T-helper 9 cell (primary cell): ENCODE data around the gene EAF1.
"Not testable (repeated sequence)": the region's sequence is repeated elsewhere in the genome, so short reads cannot be mapped to it uniquely, and the experiment has no call there.

Experiments used
- DNase-seq: peaks from one replicate; pipeline ENCODE4 v3.0.0-alpha.2; 2020

The EAF1 gene

DNA sequence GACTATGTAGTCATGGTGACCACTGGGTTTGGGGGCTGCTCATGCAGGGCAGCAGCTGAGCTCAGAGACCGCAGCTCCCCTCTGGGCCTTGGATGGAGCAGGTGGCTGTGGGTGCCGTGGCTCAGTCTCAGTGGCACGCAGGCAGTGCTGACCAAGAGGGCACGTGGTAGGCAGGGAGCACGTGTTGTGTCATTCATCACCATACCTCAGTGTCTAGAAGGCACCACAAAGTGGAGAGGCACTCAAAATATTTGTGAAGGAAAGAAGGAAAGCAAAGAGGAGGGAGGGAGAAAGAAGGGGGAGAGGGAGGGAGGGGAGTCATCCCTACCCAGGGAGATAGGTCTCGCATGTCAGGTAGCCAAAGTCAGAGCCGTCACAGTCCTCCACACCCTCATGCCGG, 26.1 kb downstream of the EAF1 start:
- DNase-seq: no peak

DNA sequence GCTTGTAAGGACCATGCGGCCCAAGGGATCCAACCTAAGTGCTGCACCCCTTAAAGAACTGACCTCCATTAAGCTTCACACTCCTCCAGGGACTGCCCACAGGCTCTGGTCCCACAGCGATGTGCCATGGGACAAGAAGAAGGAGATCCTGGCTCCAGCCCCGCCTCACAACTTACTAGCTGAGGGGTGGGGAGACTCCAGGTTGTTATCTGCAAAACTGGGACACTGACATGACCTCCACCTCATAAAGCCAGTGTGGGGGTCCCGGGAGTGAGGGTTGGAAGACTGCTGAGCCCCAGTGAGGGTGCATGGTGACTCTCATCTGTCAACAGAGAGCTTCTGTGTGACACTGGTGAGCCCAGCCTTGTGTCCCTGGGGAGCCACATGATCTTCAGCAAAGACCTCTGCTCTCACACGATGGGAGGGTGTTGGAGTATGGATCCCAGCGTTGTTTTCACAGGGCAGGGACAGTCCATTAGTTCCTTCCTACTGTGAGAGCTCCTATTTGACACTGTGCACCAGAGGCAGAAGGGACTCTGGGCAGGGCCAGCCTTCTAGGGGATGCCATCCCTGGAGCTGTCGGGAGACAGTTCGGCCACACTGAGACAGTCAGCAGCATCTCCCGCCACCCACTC, 26.7 kb downstream of the EAF1 start:
- DNase-seq: no peak

DNA sequence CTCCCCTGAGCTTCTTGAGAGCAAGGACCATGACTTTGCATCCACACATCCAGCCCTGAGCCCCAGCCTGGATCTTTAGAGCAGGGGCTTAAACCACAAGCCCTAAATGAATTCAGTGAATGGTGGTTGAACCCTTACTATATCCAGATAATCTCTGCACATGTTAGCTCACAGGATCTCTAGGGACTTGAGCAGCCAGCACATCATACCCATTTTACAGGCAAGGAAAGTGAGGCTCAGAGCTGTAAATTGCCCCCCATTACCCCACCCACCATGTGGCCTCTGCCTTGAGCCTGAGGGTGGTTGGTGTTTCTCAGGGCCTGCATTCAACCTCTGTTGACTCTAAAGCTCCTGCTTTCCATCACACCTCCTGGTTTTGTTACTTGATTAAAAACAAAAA, 27.6 kb downstream of the EAF1 start:
- DNase-seq: no peak

DNA sequence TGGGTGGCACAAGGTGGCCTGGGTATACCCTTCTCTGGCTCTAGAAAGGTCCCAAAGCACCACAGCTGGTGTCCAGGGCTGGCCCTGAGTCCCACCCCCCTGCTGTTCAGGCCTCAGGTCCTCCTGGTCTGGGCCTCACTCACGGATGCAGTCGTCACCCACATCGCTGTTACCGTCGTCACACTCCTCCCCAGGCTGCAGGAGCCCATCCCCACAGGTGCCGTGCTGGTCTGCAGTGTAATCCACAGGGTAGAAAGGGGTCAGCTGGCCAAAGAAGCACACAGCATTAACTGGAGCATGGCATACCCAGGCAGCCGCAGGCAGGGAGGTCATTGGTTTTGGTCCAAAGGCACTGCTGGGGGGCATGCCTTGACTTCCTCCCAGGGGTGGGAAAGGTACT, 28.4 kb downstream of the EAF1 start:
- no peak for DNase-seq

DNA sequence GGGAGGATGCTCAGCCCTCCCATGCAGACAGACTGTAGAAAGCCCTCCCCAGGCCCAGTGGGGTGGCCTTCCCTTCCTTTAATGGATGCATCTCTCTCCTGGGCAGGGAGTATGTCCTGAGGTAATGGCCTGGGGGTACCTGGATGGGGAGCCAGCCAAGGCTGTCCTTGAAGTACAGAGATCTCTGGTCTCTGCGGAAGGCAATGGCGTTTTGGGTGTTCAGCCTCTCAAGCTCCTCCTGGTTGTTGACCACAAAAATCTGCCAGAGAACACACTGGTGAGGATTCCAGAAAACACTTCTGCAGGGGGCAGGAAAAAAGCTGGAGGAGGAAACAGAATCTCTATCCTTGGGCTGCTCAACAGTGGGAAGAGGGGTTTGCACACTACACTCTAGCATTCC, 28.9 kb downstream of the EAF1 start:
- DNase-seq: no peak

DNA sequence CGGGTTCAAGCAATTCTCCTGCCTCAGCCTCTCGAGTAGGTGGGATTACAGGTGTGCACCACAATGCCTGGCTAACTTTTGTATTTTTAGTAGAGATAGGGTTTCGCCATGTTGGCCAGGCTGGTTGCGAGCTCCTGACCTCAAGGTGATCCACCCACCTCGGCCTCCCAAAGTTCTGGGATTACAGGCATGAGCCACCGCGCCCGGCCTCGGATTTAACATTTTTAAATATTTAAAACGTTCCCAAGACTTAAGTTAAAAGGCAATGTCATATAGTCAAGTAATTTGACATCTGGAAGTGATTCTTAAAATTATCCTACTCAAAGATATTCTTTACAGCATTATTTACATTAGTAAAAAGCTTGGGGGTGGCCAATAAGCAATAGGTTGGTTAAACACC, 29.5 kb downstream of the EAF1 start:
- not testable (repeated sequence) for DNase-seq

DNA sequence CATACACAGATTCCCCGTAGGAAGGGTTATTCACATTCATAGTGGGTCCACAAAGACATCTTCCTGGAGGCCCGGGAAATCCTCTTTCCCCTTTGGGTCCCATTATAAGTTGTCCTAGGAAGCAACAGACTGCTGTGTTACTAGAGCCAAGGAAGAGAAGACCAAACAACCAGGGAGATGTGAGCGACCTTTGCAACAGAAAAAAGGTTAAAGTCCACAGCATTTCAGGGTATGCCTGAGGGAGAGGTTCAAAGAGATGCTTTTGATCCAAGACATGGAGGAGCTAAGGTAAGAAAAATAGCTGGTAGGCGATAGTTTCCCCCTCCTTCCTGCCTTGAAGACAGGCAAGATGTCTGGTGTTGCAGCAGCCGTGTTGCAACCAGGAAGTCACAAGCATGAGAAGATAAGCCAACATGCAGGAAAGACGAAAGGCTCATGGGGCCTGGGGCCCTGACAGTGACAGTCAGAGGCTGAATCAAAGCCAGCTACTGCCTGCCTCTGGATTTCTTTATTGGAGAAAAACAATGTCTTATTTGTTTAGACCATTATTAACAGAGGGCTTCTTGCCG, 30.9 kb downstream of the EAF1 start:
- no peak for DNase-seq

DNA sequence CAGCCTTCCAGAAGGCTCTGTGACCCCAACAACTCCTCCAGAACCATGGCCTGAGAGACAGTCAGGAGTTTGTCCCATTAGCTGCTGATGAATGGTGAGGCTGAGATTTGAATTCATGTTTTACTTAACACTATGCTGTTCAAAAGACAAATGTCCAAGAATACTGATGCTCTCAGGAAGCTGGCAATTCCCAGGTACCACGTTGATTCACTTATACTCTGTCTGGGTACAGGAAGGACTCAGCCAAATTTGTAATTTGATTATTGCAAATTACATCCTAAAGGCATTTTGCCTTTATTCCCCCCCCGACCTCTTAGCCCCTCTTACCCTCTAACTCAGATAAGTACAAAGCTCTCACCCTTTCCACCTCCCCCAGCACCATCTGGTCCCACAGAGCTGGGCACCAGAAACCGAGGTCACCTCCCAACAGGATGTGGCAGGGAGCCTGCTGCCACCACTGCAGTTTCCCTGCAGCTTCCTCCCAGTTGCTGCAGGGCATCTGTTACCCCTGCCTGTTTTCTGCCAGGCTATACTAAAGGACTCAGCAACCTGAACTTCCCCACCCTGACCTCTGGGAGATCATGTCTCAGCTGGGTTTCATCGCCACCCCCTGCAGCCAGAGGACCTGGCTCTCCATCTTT, 33.6 kb downstream of the EAF1 start:
- no peak for DNase-seq

DNA sequence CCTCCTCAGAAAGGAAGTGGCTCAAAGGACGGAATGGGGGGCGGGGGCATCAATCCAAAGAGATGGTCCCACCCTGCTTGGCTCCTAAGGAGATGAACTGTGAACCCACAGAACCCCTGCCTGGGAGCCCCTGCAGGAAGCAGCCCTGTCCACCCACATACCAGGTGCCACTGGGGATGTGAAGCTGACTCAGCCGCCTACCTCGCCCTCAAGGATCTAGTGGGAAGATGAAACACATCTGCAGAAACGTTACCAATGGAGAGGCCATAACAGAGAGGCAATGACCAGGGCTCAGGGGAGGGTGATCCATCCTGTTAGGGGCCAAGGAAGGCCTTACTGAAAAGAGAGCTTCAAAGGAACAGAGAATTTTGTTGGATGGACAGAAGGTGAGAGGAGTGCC, 35.1 kb downstream of the EAF1 start:
- DNase-seq: no peak

DNA sequence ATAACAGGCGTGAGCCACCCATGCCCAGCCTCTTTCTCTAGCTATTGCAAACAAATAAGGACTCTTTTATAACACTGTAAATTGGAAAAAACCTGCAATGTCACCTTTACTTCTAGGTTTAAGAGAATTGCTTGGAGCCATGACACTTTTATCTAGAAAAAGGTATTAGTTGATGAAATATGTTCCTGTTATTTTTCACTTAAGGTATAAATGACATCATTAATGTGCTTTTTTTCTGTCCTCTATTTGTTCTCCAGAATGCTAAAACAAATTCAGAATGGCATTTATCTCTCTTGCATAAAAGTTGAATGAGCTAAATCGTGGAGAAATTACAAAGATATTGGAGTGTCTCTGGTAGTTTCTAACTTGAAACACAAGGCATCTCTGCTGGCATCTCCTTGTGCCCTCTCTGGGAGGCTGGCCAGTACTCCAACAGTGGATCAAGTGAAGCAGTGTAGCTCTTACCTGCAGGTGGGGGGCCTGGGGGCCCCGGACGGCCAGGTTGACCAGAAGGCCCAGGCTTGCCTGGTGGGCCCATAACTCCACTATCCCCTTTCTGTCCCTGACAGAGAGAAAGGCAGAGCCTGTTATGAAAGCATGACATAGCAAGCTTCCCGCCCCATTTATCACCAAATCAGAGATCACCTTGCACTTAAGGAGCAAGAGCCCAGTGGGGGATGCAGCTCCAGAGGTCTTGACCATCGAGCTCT, 38.6 kb downstream of the EAF1 start:
- DNase-seq: no peak

DNA sequence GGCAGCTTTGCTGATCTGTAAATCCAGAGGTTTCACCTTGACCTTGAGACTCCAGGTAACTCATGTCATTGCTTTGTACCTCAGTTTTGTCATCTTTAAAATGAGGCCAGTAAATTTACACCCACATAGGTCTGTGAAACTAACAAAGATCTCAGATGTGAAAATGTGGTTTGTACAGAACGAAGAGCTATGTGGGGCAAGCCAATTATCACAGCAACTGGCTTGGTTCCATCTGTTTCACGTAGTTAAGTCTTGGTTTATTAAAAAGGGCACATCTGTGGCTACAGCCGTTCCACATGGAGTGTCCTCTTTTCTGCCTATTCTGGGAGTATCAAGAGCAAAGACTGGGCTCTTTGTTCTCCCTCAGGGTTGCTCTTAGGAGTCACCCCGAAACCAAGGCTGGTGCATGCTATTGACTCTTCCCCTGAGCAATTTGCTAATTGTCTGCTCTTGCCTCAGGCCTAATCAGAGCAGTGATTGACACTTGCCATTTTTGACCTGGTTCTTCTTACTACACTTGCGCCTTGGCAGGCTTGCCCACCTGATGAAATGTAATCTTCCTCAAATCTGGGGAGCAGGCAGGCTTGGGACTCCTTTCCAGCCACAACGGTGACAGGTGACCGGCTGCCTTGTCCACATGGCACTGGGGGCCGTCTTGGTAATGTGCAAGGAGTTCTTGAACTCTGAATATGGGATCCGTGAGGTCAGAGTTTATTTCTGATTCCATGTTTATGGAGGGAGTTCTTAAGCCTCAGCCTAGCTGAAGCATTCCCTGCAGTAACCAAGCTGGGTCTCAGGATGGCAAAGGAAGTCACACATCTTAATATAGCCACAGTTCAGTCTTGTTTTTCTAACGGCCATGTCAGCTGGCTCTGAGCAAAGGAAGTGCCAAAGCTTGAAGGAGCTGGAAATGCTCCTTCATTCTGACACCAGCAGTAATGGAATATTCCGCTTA, 40.1 kb downstream of the EAF1 start:
- DNase-seq: no peak

DNA sequence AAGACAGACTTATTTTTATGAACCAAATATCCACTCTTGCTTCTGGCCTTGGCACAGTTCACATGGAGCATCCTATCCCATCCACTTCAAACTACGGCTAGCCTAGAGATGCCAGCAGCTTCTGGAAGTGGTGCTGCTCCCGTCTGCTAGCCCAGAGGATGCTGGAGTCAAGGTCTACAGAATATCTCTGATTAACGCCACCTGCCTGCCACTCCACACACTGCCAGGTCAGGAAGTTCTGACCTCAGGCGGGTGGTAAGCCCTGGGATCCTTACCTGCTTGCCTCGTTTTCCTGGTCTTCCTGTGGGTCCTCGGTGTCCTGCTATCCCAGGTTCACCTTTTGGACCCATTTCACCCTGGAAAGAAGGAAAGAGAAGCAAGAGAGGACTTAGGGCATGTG, 42.9 kb downstream of the EAF1 start:
- DNase-seq: no peak

DNA sequence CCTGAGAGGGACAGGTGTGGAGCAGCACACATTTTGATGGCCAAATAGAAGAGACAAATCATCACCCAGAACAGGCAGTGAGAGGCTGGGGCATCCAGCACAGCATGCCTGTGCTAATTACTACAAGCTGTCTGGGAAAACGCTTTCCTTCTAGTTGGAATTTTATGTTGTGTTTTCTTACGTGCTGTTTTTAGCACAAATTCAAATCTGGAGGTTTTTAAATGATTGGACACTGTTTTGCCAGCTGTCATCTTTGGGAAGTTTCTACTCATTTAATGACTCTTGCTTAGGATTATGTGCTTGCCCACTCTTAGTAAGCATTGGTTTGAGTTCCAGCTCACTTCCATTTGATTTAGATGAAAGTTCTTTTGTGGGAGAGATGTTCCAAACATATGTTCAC, 43.5 kb downstream of the EAF1 start:
- DNase-seq: no peak

DNA sequence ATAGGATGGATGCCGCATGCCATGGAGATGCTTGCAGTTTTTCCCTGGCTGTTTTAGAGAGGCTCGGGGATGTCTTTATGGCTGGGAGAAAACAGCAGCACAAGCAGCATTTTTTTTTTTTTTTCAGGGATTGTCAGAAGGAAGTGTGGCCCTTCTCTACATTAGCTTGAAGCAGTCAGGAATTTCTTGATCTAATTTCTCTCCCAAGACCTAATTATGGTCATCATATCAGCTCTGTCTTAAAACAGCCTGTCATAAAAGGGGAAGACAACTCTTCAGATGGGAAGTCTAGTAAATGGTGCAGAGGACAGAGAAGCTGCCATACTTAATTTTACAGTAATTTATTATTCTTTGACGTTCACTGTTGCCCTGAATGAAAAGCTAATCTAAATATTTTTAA, 44.5 kb downstream of the EAF1 start:
- DNase-seq: no peak

DNA sequence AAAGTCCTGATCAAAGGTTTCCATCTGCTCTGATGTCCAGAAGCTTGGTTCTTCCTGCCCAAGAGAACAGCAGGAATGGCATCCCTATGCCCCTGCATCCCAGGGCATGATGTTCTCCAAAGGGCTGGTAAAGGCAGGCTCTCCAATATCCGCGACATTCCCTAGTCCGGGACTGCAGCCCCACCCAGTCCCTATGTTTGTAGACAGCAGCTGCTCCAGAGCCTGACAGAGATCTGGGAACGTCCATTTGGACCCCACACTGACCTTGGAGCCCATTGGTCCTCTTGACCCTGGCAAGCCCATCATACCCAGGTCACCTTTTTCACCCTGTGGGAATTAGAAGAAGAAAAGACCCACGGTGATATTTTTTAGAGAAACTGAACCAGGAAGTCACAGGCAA, 47.8 kb downstream of the EAF1 start:
- no peak for DNase-seq

DNA sequence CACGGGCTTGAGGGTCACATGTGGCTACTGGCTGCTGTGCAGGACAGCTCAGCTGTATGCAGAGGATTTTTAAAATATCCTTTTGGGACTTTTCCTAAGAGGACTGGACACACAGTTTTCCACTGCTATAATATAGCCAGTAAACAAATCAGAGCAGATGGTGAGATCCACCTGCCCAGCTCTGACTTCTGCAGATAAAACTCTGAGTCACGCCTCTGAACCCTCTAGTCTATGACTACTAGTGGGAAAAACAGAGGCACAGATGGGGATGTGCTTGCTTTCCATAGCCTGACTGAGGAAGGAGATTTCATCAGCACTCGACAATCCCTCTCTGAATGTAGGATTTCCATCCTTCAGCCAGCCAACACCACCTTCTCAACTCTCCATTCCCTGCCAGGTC, 49.0 kb downstream of the EAF1 start:
- DNase-seq: no peak

DNA sequence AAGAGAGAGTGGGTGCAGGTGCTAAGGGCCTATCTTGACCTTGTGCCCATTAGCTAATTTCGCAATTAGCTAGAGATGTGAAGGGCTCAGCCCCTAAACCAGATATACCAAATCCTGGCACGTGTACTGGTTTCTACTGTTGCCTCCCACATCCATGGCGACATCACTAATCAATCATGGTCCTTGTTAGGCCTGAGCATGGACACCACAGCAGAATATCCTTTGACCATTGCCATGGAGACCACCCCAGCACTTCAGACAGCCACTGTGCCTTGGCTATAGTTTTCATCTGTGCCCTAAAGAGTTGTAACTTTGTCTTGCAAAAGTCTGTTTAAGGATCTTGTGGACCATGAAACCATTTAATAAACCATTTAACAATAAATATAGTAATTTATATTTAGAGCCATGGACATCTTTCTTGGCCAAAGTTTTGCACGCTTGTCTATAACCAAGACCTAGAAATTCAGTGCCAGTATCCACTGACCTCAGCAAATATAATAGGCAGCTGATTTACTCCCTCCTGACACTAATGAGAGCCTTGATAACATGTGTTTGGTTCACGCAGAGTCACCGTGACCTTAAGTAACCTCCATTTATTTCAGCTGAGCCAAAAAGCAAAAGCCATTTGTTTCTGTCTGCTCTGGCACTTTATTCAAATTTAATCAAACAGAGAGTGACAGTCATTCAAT, 50.7 kb downstream of the EAF1 start:
- DNase-seq: no peak

DNA sequence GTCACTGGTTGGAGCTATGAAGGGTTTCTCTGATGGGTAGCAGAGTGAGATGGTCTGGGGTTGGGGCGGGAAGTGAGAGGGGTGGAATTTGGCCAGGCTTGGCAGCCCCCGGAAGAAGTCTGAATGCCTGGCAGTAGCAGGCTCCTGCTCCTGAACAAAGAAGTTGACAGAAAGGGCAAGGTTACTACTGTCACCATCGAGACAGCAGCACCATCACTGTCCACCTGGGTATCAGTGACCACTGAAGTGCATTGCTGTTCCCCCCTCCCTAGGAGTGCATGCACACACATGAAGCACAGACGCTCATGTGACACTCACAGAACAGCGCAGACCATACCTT, 51.2 kb downstream of the EAF1 start:
- no peak for DNase-seq

DNA sequence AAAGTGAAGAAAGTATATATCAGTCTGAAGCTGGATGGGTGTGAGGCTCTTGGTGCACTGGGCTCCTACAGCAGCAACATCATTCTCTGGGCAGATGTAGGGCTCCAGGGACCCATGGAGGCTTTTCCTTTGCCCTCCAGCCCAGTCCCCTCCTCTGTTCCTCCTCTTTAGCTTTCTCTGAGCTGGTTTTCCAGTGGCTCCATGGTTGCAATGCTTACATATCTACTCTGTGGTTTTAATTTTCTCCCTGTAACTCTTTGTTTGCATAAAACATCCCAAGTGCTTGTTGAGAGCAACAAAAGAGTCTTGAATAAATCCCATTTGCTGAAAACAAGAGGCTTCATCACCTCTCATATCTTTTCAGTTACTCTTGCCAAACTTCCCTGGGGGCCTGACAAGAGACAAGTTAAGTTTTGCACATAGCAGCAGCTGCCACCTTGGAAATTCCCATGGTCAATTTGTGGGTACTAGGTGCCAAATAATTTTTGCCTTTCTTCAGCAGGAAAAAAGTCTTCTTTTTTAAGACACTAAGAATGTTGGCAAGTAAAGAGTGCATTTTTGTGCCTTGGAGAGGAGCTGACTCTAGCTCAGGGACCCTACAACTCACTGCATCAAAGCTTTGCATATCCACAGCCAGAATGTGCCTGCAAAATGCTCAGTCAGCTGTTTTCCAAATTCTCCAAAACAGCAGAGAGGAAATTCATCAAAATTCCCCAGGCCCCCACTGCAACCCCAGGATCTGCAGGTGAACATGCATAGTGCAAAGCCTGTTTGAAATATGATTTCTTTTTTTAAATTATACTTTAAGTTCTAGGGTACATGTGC, 52.2 kb downstream of the EAF1 start:
- no peak for DNase-seq

DNA sequence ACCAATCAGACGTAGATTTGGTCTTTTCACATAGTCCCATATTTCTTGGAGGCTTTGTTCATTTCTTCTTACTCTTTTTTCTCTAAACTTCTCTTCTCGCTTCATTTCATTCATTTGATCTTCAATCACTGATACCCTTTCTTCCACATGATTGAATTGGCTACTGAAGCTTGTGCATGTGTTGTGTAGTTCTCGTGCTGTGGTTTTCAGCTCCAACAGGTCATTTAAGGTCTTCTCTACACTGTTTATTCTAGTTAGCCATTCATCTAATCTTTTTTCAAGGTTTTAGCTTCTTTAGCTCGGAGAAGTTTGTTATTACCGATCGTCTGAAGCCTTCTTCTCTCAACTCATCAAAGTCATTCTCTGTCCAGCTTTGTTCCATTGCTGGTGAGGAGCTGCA, 57.2 kb downstream of the EAF1 start:
- not testable (repeated sequence) for DNase-seq

DNA sequence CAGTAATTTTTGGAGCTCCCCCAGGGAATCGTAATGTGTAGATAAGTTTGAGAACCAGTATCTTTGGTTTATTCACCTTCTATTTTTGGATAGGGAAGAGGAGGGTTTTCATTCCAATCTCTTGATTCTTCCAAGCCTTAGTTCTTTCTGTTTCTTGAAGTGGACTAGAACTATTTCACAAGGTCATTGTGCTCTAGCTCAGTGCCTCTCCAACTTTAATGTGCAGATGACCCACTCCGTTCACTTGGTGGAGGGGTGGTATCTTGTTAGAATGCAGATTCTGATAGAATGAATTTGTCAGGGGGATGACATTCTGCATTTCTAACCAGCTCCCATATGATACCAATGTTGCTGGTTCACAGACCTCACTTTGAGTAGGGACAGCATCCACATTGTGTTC, 58.6 kb downstream of the EAF1 start:
- no peak for DNase-seq

DNA sequence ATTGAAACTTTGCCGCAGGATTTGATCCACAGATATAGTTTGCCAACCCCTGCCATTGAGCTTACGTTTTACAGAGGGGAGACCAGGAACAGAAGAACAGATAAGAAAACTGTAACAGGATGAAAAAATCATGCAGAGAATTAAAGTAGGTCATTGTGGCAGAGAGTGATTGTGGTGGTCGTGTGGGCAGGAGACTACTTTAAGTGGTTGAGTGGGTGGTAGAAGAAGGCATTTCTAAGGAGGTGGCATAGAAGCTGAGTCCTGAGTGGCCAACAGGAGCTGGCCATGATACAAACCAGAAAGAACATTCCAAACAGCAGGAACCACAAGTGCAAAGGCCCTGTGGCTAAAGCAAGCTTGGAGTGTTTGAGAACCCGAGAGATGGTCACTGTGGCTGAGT, 59.6 kb downstream of the EAF1 start:
- no peak for DNase-seq
